GM21723 (cell line): ENCODE results near the gene PTGES3.
A peak's percentile ranks its signal among the peaks of the same experiment; 100 is the strongest.
"Not testable (repeated sequence)": the region's sequence is repeated elsewhere in the genome, so short reads cannot be mapped to it uniquely, and the experiment has no call there.

Source experiments
- ATAC-seq: cut with Tn5 transposase; IDR thresholded peaks from one replicate; pipeline ENCODE4 v1.9.1; 2021; ENCODE audit warnings: mild to moderate bottlenecking, moderate library complexity; ENCODE audit not compliant: unreplicated experiment

The PTGES3 gene

DNA sequence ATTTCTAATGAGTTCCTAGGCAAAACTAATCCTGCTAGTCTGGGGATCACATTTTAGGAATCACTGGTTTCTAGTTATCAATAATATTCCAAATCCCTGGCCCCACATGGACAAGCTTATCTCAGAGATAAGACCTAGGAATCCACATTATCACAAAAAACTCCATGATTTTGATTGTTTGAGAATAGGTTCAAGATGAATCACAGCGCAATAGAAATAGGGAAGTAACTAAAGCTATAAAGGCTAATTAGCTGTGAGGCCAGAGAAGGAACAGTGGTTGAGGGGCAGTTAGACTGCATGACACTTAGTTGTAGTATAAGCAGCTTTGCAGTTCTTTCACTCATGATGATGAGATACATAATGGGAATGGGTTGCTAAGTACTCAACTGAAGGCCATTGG is 29.2 kb downstream of the PTGES3 start:
- no peak for ATAC-seq

DNA sequence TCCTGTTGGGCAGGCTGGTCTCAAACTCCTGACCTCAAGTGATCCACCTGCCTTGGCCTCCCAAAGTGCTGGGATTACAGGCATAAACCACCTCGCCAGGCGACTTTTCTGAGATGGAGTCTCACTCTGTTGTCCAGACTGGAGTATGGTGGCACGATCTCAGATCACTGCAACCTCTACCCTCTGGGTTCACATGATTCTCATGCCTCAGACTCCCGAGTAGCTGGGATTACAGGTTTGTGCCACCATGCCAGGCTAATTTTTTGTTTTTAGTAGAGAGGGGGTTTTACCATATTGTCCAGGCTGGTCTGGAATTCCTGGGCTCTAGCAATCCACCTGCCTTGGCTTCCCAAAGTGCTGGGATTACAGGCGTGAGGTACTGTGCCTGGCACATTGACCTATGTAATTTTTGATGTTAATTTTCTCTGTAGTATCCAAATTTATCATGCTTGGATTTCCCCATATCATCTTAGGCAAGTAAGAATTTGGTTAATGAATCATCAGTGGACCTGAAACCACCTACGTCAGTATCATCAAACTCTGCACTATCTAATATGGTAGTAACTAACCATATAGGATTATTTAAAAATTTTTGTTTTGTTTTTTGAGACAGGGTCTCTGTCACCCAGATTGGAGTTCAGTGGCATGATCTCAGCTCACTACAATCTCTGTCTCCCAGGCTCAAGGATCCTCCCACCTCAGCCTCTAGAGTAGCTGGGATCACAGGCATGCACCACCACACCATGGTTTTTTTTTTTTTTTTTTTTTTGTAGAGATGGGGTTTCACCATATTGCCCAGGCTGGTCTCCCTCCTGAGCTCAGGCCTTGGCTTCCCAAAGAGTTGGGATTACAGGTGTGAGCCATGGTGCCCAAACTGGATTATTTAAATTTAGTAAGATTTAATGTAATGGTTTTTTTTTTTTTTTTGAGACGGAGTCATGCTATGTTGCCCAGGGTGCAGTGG is 30.4 kb downstream of the PTGES3 start:
- ATAC-seq = peak; percentile 68

DNA sequence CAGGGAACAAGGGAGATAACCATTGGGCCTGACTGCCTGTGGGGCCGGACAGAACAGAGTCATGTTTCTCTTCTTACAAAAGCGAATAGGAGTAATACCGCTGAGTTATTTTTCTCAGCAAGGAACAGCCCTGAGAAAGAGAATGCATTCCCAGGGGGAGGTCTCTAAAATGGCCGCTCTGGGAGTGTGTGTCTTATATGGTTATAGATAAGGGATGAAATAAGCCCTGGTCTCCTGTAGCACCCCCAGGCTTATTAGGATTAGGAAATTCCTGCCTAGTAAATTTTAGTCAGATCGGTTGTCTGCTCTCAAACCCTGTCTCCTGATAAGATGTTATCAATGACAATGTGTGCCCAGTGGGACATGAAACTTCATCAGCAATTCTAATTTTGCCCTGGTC is 34.3 kb downstream of the PTGES3 start:
- not testable (repeated sequence) for ATAC-seq

DNA sequence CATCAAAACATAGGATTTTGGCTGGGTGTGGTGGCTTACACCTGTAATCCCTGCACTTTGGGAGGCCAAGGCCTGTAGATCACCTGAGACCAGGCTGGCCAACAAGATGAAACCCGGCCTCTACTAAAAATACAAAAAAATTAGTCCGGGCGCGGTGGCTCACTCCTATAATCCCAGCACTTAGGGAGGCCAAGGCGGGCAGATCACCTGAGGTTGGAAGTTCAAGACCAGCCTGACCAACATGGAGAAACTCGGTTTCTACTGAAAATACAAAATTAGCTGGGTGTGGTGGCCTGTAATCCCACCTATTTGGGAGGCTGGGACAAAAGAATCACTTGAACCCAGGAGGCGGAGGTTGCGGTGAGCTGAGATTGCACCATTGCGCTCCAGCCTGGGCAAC is 40.1 kb downstream of the PTGES3 start:
- ATAC-seq = not testable (repeated sequence)

DNA sequence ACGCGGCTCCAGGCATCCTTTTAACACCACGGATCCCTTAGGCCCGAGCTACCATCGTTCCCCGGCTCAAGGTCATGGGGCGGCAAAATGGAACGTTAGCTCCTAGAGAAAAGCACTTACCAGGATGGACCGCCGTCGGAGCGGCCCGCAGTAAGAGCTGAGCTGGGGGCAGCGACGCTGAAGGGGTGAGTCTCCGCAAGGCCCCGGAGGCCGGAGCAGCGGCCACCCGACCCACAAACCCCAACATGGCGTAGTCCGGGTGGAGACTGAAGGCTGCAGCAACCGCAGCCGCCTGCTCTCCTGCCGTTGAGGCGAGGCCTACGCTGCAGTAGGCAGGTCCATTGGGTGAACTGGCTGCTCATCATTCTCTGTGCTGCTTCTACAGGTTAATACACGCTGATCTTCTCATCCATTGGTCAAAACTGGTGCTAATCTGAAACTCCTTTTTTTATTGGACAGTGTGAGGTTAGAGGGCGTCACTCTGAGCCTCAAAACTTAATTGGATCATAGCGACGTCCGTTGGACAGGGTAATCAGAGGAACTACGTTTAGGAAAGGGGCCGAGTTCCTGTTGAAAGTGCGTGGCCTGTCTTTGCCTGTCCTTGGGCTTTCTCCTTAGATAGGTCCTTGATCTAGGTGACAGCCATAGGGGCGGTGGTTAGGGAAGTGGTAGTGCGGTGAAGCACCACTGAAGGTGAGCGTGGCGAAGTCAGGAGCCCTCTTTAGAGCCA is 42.2 kb downstream of the PTGES3 start, which contains the start of gene ATP5F1B:
Gene ATP5F1B, minus strand, starts transcription at position 268 of the 730 bp plus-strand sequence. Its CDS starts 21 bp downstream, at position 247.
- ATAC-seq = peak; percentile 98

DNA sequence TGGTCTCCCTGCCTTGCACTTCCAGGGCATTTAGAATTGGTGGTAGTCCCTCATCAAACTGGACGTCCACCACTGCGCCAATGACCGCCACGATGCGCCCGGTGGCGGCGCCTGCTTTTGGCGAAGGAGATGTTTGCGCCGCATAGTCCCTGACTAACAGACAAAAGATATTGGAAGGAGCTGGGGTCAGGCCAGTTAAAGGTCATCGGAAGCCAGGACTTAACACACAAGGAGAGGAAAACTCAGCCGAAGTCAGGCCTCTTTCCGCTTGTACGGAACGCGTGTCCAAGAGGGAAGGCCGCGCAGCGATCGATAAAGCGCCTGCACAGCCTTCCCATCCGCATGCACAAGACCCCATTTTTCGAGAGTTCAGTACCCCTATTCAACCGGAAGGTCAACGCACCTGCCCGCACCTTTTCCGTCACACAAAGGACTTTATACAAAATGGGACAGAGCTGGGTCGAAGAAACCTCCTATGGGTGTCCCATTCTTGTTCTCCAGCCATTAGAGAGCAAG is 42.8 kb downstream of the PTGES3 start:
- no peak for ATAC-seq

DNA sequence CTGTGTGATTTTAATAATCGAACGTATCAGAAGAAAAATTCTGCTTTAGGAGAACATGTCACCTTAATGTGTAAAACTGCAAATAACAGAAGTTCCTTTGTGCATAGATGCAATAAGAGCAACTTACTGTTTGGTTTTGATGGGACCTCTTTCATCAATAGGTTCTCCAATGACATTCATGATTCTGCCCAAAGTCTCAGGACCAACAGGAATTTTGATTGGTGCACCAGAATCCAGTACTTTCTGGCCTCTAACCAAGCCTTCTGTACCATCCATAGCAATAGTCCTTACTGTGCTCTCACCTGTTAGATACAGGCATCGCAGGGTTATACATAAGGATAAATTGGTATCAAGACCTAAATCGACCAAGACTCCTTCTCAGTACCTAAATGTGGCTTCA is 43.4 kb downstream of the PTGES3 start:
- no peak for ATAC-seq

DNA sequence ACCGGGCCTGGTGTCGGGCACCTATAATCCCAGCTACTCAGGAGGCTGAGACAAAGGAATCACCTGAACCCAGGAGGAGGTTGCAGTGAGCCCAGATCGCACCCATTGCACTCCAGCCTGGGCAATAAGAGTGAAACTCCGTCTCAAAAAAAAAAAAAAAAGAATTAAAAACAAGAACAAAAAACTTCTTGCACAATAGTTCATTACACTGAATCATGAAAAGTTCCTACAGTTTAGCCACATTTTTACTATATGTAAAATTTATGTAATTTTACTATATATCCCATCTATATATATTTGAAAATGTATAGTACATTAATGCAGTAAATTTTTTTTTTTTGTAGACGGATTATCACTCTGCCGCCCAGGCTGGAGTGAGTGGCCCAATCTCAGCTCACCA is 46.9 kb downstream of the PTGES3 start:
- no peak for ATAC-seq

DNA sequence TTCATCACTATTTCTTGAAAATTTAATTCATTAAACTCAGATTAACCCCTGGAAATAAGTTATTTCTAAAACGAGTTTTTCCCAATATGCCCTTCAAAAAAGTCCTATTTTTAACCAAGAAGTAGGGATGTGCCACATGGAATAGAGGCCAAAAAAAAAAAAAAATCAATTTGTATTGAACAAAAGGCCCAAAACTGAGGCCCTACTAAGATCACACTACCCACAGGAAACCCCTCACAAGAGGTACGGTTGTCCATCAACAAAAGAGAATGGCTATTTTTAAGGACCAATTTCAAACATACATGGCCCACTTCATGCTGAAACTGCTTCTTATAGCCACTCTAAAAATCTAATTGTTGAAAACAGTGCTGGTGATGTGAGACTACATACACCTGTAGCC is 50.5 kb downstream of the PTGES3 start:
- ATAC-seq = no peak

DNA sequence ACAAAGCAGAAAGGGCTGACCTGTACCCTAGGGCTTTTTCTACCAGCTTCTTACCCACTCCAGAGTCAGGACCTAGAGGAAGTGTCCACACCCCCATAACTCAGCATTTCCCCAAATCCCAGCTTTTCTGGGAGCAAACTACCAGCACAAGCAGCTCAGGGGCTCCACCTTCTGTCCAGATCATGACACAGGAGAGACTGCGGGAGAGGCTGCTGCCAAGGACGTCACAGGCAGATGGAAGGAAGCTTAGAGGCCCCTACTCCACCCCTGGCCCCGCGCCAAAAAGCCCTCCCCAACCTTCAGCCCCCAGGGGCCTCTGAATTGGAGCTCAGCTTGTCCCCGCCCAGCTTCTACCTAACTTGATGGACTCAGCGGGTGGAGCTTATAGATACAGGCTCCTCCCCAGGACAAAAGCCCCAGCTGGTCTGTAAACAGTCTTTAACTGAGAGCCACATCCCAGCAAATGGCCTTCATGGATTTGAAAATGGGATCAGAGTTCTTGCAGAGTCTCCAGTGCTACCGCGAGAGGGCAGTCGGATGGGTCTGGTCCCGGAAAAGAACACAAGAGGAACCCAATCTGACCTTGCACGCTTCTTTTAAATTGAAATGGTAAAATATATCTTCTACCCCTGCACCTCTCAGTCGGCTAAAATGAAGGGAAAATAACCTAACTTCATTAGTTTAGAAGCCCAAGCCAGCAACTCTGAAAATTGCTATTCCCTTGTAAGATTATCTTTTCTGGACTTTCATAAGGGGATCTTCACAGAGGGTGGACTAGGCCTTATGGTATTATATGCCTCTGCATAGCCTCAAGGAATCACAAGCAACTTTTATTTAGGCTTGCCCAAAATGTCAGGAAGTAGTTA is 51.2 kb downstream of the PTGES3 start:
- ATAC-seq = peak; percentile 60

DNA sequence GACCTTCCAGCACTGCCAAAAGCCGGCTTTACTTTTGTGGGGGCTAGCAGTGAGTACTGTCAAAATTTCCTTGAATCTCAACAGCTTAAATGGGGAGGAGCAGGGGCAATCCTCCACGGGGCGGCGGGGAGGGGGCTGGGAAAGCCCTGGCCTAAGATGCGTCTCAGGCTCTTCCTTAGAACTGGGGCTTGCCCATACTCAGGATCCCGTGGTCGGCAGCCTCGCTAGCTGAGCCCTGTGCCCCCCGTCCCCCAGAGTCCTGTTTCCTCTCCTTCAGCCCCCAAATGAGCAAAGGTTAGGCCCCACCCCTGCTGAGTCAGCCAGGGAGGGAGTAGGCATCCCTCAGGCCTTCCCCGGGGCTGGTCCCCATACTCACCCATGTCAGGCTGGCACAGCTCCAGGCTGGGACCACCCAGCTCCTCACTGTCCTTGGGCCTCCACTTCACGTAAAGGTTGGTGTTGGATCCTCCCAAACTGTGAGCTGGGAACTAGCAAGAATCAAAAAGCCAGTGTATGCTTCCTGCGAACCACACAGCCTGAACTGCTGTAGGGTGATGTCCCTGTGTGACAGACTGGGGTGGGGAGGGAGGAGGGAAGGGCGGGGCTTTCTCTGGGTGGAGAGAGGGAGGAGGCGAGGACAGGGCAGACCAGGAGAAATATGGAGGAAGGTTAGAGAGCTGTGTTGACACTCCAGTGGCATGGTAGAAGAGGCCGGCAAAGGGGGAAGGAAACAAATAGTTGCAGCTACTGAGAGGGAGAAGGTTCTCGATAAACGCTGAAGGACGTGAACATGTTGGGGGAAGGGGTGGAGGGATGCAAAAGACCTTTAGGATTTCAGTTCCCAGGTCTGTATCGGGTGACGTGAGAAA is 52.0 kb downstream of the PTGES3 start:
- peak; percentile 46 for ATAC-seq

DNA sequence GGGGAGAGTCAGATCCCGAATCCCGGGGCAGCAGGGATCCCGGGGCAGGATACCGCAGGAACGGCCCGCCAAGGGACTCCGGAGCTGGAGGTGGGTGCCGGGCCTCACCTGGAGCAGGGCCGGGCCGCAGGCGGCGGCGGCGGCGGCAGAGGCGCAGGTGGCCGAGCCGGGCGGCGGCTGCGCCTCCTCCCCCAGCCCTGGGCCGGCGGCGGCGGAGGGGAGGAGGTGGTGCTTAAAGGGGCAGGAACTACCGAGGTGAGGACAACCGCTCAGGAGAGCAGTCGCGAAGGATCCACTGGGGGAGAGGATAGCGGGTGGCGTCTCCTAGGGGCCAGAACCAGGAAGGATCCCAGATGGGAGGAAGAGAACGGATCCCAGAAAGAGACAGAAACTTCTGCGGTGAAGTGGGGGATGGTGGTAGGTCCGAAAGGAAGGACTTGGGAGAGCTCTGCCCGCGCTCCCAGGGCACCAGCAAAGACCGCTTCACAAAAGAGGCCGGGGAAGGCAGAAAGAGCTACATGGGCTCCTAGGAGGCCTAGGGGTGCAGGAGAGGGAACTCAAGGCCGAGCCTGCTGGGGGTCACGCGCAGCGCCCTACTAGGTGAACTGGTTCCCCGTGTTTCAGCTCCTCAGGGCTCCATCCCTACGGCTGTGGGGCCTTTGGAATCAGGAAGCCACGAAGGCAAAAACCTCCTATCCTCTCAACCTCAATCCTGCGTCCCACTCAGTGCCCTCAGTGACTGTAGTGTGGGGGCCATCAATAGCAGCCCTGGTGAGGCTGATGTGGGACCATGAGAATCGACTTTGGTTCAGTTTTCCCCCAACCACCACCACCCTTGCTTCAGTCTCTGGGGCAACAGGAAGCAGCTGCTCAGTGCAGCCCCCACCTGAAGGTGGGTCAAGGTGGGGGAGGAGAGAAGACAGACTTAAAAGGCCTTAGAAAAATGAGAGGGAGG is 53.0 kb downstream of the PTGES3 start:
- ATAC-seq = peak; percentile 23

DNA sequence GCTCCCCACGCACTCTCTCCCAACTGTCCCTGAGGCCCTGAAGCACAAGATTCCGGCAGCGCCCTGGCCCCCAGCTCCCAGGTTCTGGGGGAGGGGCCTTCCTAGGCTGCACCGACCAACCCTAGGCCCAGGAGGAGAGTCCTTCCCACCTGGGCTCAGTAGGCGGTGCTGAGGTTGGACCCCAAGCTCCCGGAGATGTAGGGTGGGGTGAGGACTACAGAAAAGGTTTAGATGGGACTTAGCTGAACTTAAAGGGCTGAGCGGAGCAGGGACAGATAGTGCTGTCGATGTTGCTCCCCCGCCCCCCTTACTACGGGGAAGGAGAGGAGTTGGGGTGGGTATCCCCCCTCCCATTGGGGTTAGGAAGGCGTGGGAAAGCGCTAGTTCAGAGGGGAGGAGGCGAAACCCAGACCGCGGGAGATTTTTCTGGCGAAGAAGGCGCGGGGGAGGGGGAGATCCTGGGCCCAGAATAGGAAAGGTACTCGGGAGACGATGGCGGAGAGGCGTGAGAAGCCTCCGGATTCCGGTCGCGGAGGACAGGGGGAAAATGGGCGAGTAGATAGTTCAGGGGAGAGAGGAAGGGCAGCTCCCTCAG is 53.7 kb downstream of the PTGES3 start:
- no peak for ATAC-seq

DNA sequence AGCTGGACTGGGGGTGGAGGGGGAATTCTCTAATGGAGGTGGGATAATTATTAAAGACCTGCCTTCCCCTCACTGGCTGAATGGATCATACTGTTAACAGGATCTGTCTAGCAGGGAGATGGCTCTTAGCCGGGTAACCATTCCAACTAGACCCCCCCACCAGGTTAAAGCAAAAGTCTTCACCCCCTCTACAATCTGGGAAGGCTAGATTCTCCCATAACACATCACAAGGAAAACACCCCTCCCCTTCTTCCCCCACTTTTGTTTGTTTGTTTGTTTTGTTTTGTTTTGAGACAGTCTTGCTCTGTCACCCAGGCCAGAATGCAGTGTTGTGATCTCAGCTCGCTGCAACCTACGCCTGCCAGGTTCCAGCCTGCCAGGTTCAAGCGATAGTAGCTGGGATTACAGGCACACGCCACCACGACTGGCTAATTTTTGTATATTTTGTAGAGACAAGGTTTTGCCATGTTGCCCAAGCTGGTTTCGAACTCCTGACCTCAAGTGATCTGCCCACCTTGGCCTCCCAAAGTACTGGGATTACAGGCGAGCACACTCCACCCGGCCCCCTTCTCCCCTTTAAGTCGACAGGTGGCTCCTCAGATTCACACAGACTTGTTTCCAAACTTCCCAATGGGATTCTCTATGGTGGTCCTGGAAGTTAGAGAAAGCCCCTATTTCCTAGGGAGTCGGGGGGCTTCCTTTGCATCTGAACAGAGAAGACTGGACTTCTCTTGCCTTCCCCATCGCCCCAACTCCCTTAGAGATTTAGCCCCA is 54.4 kb downstream of the PTGES3 start:
- no peak for ATAC-seq

DNA sequence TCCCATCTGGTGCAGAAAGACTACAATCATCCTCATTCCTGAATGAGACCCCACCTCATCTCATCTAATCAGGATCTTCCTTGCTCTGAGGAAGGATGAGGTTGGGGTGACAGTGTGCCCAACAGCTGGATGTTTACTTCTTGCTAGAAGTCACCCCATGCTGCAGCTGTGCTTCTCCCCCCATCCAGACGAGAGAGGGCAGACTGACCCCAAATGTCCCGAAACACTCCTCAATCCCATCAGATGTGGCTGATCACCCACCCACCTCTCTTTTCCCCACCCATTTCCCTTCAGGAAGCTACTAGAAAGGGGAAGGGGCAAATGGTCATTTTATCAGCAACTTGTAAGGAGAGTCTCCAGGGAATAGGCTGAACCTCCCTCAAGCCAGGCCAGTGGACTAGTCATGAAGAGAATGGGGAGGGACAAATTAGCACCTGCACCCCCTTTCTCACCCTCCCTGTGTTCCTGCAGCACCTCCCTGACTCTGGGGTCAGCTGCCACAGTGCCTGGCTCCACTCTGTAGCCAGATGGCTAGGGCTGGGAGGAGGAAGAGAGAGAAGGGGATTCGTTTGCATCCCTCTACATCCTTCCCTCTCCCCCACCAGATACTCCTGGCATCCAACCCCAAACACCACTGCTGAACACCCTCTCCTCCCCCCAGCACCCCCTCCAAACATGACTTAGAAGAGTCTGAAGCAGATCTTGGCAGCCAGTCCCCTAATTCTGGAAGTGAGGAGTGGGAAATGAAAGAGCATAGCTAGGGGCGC is 55.2 kb downstream of the PTGES3 start:
- ATAC-seq = no peak

DNA sequence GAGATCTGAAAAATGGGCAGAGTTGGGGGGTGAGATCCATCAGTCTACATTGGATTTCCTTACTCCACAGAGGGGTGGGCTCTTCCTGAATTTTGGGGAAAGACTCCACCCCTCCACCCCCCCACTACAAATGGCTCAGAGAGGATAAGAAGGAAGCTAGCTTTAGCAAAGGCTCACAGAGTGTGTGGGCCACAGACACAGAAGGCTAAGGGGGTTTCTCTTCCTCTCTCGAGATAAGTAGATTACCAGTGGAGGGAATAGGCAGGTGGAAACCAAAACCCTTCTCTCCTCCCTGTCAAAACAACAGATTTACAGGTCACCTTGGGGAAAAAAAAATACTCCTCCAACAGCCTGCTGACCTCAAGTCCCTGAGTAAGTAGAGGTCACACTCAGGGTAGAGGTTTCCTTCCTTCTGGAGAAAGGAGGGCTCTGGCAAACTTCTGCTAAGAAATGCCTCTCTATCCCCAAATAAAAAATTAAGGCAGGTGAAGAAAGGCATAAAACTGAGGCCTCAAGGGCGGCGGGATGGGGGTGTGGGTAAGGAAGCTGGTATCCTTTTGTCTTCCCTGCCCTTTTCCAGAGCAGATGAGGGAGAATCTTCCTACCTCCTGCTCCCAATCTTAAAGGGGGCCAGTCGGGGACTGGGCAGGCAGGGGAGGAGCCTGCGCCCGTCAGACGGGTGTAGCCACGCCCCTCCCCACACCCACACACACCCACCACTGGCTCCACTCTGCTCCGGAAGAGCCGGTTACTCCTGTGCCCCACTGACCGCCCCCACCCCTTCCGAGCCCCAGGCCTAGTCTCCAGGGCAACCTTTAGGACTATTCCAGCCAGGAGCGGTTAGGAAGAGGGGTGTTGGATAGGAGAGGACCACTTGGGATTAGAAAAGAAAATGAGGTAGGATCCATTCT is 56.0 kb downstream of the PTGES3 start:
- peak; percentile 18 for ATAC-seq
